PC-9 (cell line): ENCODE data around the gene ZNF691.

ENCODE experiments used
- CTCF ChIP-seq: fragments of 200-600 bp; sonication (generic); conservative IDR thresholded peaks from 2 replicates; pipeline ENCODE4 v1.6.1; 2017; ENCODE audit warnings: mixed run types, antibody characterized with exemption, mild to moderate bottlenecking, moderate library complexity
- EZH2 ChIP-seq: fragments of 200-600 bp; sonication (generic); IDR thresholded peaks from 2 replicates; pipeline ENCODE4 v1.8.0; 2017; ENCODE audit warnings: antibody characterized with exemption, low read depth

DNA sequence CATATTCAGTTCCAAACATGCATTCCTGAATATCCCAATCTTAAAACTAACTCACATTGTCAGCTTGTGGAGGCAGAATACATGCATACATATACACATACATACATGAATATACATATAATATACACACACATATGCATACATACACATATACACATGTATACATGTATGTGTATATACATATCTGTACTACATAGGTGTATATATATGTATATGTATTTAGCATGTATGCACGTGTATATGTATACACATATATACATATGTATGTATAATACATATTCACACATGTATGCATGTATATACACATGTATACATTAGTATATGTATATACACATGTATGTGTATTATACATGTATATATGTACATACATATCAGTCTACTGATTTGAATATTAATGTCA, 1.2 kb upstream of the ZNF691 start:
- TF ChIP-seq CTCF: no peak
- no peak for TF ChIP-seq EZH2
